Peyer's patch (tissue), 4 donors: ENCODE data around the gene DNAJB1.
A peak's percentile ranks its signal among the peaks of the same experiment; 100 is the strongest.

Source experiments
- CTCF ChIP-seq, 6 experiments: fragments of 450-650 bp in 4 of 6; fragments of 200-600 bp in 2 of 6; sonication (generic) in 1 of 6; IDR thresholded peaks; one replicate each; pipeline ENCODE4 v1.5.1; 2017 to 2019; ENCODE audit warnings: antibody characterized with exemption in 6 of 6, mild to moderate bottlenecking in 3 of 6, moderate library complexity in 1 of 6
- POLR2A ChIP-seq, 2 donors: fragments of 450-650 bp; IDR thresholded peaks; one replicate each; pipeline ENCODE4 v1.5.1; 2017; ENCODE audit warnings: antibody characterized with exemption in 2 of 2, mild to moderate bottlenecking in 2 of 2, moderate library complexity in 2 of 2

GRCh38 chr19:14529254-14530004 is 11.2 kb upstream of the DNAJB1 start, which contains the start of gene TECR:
- TF ChIP-seq CTCF (IDR thresholded peaks at IDR 0.05) (peak in 1 of 6 experiments; percentile 18), POLR2A (IDR thresholded peaks at IDR 0.05) (peak; percentile 99)
